Stimulated activated memory B cell treated with anti-CD40 and anti-IgM and Interleukin-4, amounts not matched to agents 10 μg/mL and 1 μg/mL and 100 μg/mL, for 72 hours (primary cell): ENCODE results near the gene MLLT3.

Experiments
- ATAC-seq: fragments of 150-1000 bp; cut with Tn5 transposase; 2 replicates; pipeline ENCODE4 v1.10.0; 2021
- H3K27ac Mint-ChIP-seq: one replicate; pipeline ENCODE4 v1.8.0; 2022; ENCODE audit warnings: mild to moderate bottlenecking, mixed read lengths
- H3K27me3 Mint-ChIP-seq: one replicate; pipeline ENCODE4 v1.8.0; 2022; ENCODE audit warnings: mixed read lengths
- H3K36me3 Mint-ChIP-seq: one replicate; pipeline ENCODE4 v1.8.0; 2022; ENCODE audit warnings: mixed read lengths
- H3K4me1 Mint-ChIP-seq: one replicate; pipeline ENCODE4 v1.8.0; 2022; ENCODE audit warnings: mixed read lengths
- H3K4me3 Mint-ChIP-seq: one replicate; pipeline ENCODE4 v1.8.0; 2022; ENCODE audit warnings: mild to moderate bottlenecking, moderate library complexity, mixed read lengths
- H3K9me3 Mint-ChIP-seq: one replicate; pipeline ENCODE4 v1.8.0; 2022; ENCODE audit warnings: mixed read lengths

Gene MLLT3

GRCh38 chr9:20506099-20506900 is 116.0 kb downstream of the MLLT3 start:
- no peak for ATAC-seq
- peaks cover 20% of the 10 kb centered on the region for H3K4me1 Mint-ChIP-seq
- H3K27me3 Mint-ChIP-seq, result no peaks in the 10 kb centered on the region
- no peak overlapping the region for H3K4me3 Mint-ChIP-seq
- H3K27ac Mint-ChIP-seq, result no peak overlapping the region
- H3K9me3 Mint-ChIP-seq, result peaks cover 3% of the 10 kb centered on the region
- no peaks in the 10 kb centered on the region for H3K36me3 Mint-ChIP-seq

GRCh38 chr9:20505574-20505973 is 116.7 kb downstream of the MLLT3 start:
- H3K4me3 Mint-ChIP-seq, result no peak overlapping the region
- peaks cover 20% of the 10 kb centered on the region for H3K4me1 Mint-ChIP-seq
- no peak for ATAC-seq
- no peak overlapping the region for H3K27ac Mint-ChIP-seq
- H3K9me3 Mint-ChIP-seq, result peaks cover 3% of the 10 kb centered on the region
- H3K36me3 Mint-ChIP-seq, result no peaks in the 10 kb centered on the region
- no peaks in the 10 kb centered on the region for H3K27me3 Mint-ChIP-seq

- H3K4me3 Mint-ChIP-seq, result no peak overlapping the region
- no peaks in the 10 kb centered on the region for H3K36me3 Mint-ChIP-seq
- H3K27ac Mint-ChIP-seq, result no peak overlapping the region
- peaks cover 20% of the 10 kb centered on the region for H3K4me1 Mint-ChIP-seq
- H3K27me3 Mint-ChIP-seq, result no peaks in the 10 kb centered on the region
- ATAC-seq, result no peak
- H3K9me3 Mint-ChIP-seq, result peaks cover under 1% of the 10 kb centered on the region
These were observed 117.4 kb downstream of the MLLT3 start for GRCh38 chr9:20504930-20505329.

- H3K36me3 Mint-ChIP-seq, result no peaks in the 10 kb centered on the region
- no peak overlapping the region for H3K27ac Mint-ChIP-seq
- H3K4me1 Mint-ChIP-seq, result peaks cover 6% of the 10 kb centered on the region
- H3K9me3 Mint-ChIP-seq, result no peaks in the 10 kb centered on the region
- ATAC-seq, result no peak
- no peaks in the 10 kb centered on the region for H3K27me3 Mint-ChIP-seq
- H3K4me3 Mint-ChIP-seq, result no peak overlapping the region
These were observed 122.2 kb downstream of the MLLT3 start for GRCh38 chr9:20500101-20500500.

- Mint-ChIP-seq H3K27ac (no peak overlapping the region), H3K4me3 (no peak overlapping the region), H3K27me3 (no peaks in the 10 kb centered on the region), H3K36me3 (no peaks in the 10 kb centered on the region), H3K4me1 (peaks cover 6% of the 10 kb centered on the region), H3K9me3 (no peaks in the 10 kb centered on the region)
- ATAC-seq, result no peak
These were observed 123.3 kb downstream of the MLLT3 start for GRCh38 chr9:20499013-20499412.

GRCh38 chr9:20496328-20496727 is 126.0 kb downstream of the MLLT3 start:
- Mint-ChIP-seq H3K4me1 (no peaks in the 10 kb centered on the region), H3K27me3 (no peaks in the 10 kb centered on the region), H3K36me3 (no peaks in the 10 kb centered on the region), H3K27ac (no peak overlapping the region), H3K4me3 (no peak overlapping the region), H3K9me3 (no peaks in the 10 kb centered on the region)
- ATAC-seq, result no peak

- no peaks in the 10 kb centered on the region for H3K9me3 Mint-ChIP-seq
- ATAC-seq, result no peak
- no peaks in the 10 kb centered on the region for H3K4me1 Mint-ChIP-seq
- no peaks in the 10 kb centered on the region for H3K27me3 Mint-ChIP-seq
- no peak overlapping the region for H3K4me3 Mint-ChIP-seq
- H3K36me3 Mint-ChIP-seq, result no peaks in the 10 kb centered on the region
- H3K27ac Mint-ChIP-seq, result no peak overlapping the region
These were observed 127.2 kb downstream of the MLLT3 start for GRCh38 chr9:20495098-20495497.

- no peaks in the 10 kb centered on the region for H3K27me3 Mint-ChIP-seq
- no peaks in the 10 kb centered on the region for H3K36me3 Mint-ChIP-seq
- H3K27ac Mint-ChIP-seq, result no peak overlapping the region
- H3K4me1 Mint-ChIP-seq, result no peaks in the 10 kb centered on the region
- H3K4me3 Mint-ChIP-seq, result no peak overlapping the region
- no peaks in the 10 kb centered on the region for H3K9me3 Mint-ChIP-seq
- no peak for ATAC-seq
These were observed 128.3 kb downstream of the MLLT3 start for GRCh38 chr9:20494035-20494434.

- Mint-ChIP-seq H3K36me3 (no peaks in the 10 kb centered on the region), H3K4me3 (no peak overlapping the region), H3K4me1 (no peaks in the 10 kb centered on the region), H3K27ac (no peak overlapping the region), H3K27me3 (no peaks in the 10 kb centered on the region), H3K9me3 (no peaks in the 10 kb centered on the region)
- no peak for ATAC-seq
These were observed 129.5 kb downstream of the MLLT3 start for GRCh38 chr9:20492772-20493171.

GRCh38 chr9:20491612-20492011 is 130.7 kb downstream of the MLLT3 start:
- H3K4me3 Mint-ChIP-seq, result no peak overlapping the region
- no peak overlapping the region for H3K27ac Mint-ChIP-seq
- no peaks in the 10 kb centered on the region for H3K27me3 Mint-ChIP-seq
- H3K4me1 Mint-ChIP-seq, result no peaks in the 10 kb centered on the region
- H3K9me3 Mint-ChIP-seq, result no peaks in the 10 kb centered on the region
- no peak for ATAC-seq
- H3K36me3 Mint-ChIP-seq, result no peaks in the 10 kb centered on the region

GRCh38 chr9:20490246-20490834 is 132.0 kb downstream of the MLLT3 start:
- Mint-ChIP-seq H3K9me3 (no peaks in the 10 kb centered on the region), H3K4me1 (no peaks in the 10 kb centered on the region), H3K27me3 (no peaks in the 10 kb centered on the region), H3K36me3 (no peaks in the 10 kb centered on the region), H3K4me3 (no peak overlapping the region), H3K27ac (no peak overlapping the region)
- ATAC-seq, result no peak

- Mint-ChIP-seq H3K4me1 (no peaks in the 10 kb centered on the region), H3K4me3 (no peak overlapping the region), H3K27me3 (peaks cover 9% of the 10 kb centered on the region), H3K27ac (no peak overlapping the region), H3K36me3 (no peaks in the 10 kb centered on the region), H3K9me3 (no peaks in the 10 kb centered on the region)
- no peak for ATAC-seq
These were observed 133.6 kb downstream of the MLLT3 start for GRCh38 chr9:20488691-20489090.

GRCh38 chr9:20486552-20486951 is 135.7 kb downstream of the MLLT3 start:
- Mint-ChIP-seq H3K36me3 (no peaks in the 10 kb centered on the region), H3K4me1 (no peaks in the 10 kb centered on the region), H3K4me3 (no peak overlapping the region), H3K9me3 (no peaks in the 10 kb centered on the region), H3K27ac (no peak overlapping the region), H3K27me3 (peaks cover 9% of the 10 kb centered on the region)
- ATAC-seq, result no peak

GRCh38 chr9:20481437-20481836 is 140.9 kb downstream of the MLLT3 start:
- Mint-ChIP-seq H3K4me1 (no peaks in the 10 kb centered on the region), H3K27me3 (peaks cover 9% of the 10 kb centered on the region), H3K4me3 (no peak overlapping the region), H3K9me3 (no peaks in the 10 kb centered on the region), H3K27ac (no peak overlapping the region), H3K36me3 (no peaks in the 10 kb centered on the region)
- ATAC-seq, result no peak

GRCh38 chr9:20480249-20480648 is 142.1 kb downstream of the MLLT3 start:
- ATAC-seq, result no peak
- H3K27ac Mint-ChIP-seq, result no peak overlapping the region
- no peaks in the 10 kb centered on the region for H3K9me3 Mint-ChIP-seq
- peaks cover 9% of the 10 kb centered on the region for H3K27me3 Mint-ChIP-seq
- H3K4me3 Mint-ChIP-seq, result no peak overlapping the region
- no peaks in the 10 kb centered on the region for H3K4me1 Mint-ChIP-seq
- H3K36me3 Mint-ChIP-seq, result no peaks in the 10 kb centered on the region

GRCh38 chr9:20479419-20480155 is 142.7 kb downstream of the MLLT3 start:
- no peaks in the 10 kb centered on the region for H3K36me3 Mint-ChIP-seq
- no peaks in the 10 kb centered on the region for H3K9me3 Mint-ChIP-seq
- no peaks in the 10 kb centered on the region for H3K4me1 Mint-ChIP-seq
- no peak overlapping the region for H3K4me3 Mint-ChIP-seq
- no peak overlapping the region for H3K27ac Mint-ChIP-seq
- peaks cover 6% of the 10 kb centered on the region for H3K27me3 Mint-ChIP-seq
- no peak for ATAC-seq
